SJCRH30 (cell line): ENCODE data around the gene SERPINA10. TPM values are rescaled to one million over a fixed set of nuclear protein-coding genes. Genes with fewer than 3 reads are reported as not detected.
"Not testable (repeated sequence)": the region's sequence is repeated elsewhere in the genome, so short reads cannot be mapped to it uniquely, and the experiment has no call there.

Experiments used
- DNase-seq, 2 experiments: peaks; one replicate each; pipeline ENCODE4 v3.0.0-alpha.2; 2015 to 2020
- H3K27ac ChIP-seq: fragments of 250-450 bp; sonication (Bioruptor Pico); 2 replicates; pipeline ENCODE4 v1.5.1; 2020; ENCODE audit warnings: mild to moderate bottlenecking, moderate library complexity
- H3K27me3 ChIP-seq: fragments of 250-450 bp; sonication (Bioruptor Pico); 2 replicates; pipeline ENCODE4 v1.5.1; 2020; ENCODE audit warnings: mild to moderate bottlenecking, moderate library complexity
- H3K36me3 ChIP-seq: fragments of 250-450 bp; sonication (Bioruptor Pico); 2 replicates; pipeline ENCODE4 v1.5.1; 2020; ENCODE audit warnings: mild to moderate bottlenecking, moderate library complexity
- H3K4me1 ChIP-seq: fragments of 250-450 bp; sonication (Bioruptor Pico); 2 replicates; pipeline ENCODE4 v1.5.1; 2020; ENCODE audit warnings: mild to moderate bottlenecking, moderate library complexity
- H3K4me3 ChIP-seq: fragments of 250-450 bp; sonication (Bioruptor Pico); 2 replicates; pipeline ENCODE4 v1.5.1; 2020; ENCODE audit warnings: mild to moderate bottlenecking, moderate library complexity
- H3K9me3 ChIP-seq: fragments of 250-450 bp; sonication (Bioruptor Pico); replicated peaks from 2 replicates; pipeline ENCODE4 v1.5.1; 2020; ENCODE audit warnings: mild to moderate bottlenecking, moderate library complexity
- total RNA-seq: library from RNA; depleted of rRNA; stranded (reverse); fragments of >200 nt; shearing (Covaris generic); gene quantifications from 2 replicates; pipeline ENCODE4 v1.2.3, GENCODE V29; 2014

The SERPINA10 gene
- total RNA-seq, 1 experiment from 2014 or later, result not detected

DNA sequence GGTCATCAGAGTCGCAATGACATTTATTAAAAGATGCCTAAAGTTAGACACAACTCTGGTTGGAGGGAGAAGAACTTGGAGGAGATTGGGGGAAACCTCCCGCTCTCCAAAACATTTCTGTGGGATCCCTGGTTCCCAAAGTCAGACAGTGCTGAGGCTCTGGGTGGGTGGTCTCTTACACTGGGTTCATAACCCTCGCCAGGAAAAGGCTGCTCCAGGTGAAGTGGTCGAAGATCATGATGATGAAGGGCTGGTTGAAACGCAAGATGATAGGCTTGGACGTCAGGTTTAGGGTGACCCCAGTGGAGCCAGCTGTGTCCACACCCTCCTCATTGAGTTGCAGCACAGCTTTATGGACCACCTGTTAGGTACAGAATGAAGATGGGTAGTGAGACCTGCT is 11.2 kb upstream of the SERPINA10 start:
- peak in 1 of 2 experiments; percentile 23 for DNase-seq
- no peaks in the 10 kb centered on the region for H3K27me3 ChIP-seq
- peaks cover 20% of the 10 kb centered on the region for H3K4me1 ChIP-seq
- peaks cover 18% of the 10 kb centered on the region for H3K9me3 ChIP-seq
- no peak overlapping the region for H3K4me3 ChIP-seq
- H3K27ac ChIP-seq, result peak overlapping the region; percentile 100
- no peaks in the 10 kb centered on the region for H3K36me3 ChIP-seq

DNA sequence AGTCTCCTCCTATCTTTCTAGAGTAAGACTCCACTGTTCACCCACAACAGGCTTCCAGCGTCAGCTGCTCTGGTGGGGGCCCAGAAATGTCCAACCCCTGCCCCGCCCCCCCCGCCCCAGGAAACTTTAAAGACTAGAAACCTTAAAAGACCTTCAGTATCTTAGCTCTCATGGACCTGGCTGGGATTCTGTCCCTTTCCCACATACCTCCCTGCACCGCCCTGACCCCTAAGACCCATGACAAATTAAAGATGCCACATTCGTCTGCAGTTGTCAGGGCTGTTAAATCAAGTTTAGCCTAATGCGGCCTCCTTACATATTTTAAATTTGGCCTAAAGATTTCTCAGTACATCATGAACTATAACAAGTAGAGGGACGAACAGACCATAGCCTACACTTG is 10.0 kb upstream of the SERPINA10 start:
- DNase-seq, result peak; percentile 86 to 94
- no peaks in the 10 kb centered on the region for H3K27me3 ChIP-seq
- H3K4me3 ChIP-seq, result 0 out of 2 replicates have a peak overlapping the region, but pooled peaks have one; percentile 9
- peaks cover 18% of the 10 kb centered on the region for H3K9me3 ChIP-seq
- H3K27ac ChIP-seq, result peak overlapping the region; percentile 100
- no peaks in the 10 kb centered on the region for H3K36me3 ChIP-seq
- H3K4me1 ChIP-seq, result peaks cover 20% of the 10 kb centered on the region

DNA sequence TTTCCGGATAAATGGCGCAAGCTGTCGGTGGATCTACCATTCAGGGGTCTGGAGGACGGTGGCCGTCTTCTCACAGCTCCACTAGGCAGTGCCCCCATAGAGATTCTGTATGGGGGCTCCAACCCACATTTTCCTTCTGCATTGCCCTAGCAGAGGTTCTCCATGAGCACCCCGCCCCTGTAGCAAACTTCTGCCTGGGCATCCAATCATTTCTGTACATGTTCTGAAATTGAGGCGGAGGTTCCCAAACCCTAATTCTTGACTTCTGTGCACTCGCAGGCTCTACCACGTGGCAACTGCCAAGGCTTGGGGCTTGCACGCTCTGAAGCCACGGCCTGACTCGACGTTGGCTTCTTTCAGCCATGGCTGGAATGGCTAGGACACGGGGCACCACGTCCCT is 5.1 kb upstream of the SERPINA10 start:
- Histone ChIP-seq H3K4me1 (peaks cover 6% of the 10 kb centered on the region), H3K27me3 (no peaks in the 10 kb centered on the region), H3K4me3 (no peak overlapping the region), H3K9me3 (peaks cover 15% of the 10 kb centered on the region), H3K27ac (no peak overlapping the region), H3K36me3 (no peaks in the 10 kb centered on the region)
- no peak for DNase-seq

DNA sequence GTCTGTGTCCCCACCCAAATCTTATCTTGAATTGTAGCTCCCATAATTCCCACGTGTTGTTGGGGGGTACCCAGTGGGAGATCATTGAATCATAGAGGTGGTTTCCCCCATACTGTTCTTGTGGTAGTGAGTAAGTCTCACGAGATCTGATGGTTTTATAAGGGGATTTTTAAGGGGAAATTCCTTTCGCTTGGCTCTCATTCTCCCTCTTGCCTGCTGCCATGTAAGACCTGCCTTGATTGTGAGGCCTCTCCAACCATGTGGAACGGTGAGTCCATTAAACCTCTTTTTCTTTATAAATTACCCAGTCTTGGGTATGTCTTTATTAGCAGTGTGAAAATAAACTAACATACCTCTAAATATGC is 3.1 kb upstream of the SERPINA10 start:
- not testable (repeated sequence) for H3K4me3 ChIP-seq, DNase-seq, H3K27ac ChIP-seq, H3K4me1 ChIP-seq, H3K9me3 ChIP-seq, H3K27me3 ChIP-seq, H3K36me3 ChIP-seq

DNA sequence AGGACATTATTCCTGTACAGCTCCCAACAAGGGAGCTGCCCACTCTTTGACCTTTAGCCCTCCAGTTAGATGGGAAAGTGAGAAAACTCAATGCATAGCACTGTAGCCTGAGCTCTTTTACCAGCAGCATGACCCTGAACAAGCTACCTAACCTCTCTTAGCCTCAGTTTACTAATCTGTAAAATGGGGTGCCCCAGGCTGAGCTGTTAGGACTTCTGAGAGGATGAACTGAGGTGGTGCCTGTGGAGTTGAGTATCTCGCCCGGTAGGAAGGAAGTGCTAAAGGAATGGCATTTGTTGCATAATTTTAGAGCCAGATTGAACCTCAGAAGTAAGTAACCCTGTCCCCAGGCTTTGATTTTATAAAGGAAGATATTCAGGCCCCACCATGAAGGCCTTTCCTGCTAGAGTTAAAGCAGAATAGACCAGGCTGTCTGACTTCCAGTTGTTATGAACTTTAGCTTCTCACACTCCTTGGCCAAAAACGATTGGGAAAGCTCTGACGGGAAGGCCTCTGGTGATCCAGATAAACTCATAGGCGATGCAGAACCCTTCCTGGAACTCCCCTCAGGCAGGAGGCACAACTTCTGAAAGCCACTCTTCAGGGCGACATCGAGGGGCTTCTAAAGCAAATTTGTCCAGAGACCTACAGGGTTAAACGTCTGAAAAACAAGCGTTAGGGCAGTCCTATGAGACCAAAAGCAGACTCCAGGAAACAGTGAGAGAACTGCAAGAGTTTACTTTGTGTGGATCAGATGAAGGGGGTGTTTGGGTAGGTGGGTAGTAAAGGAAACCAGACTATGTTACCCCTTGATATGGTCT is 2.5 kb upstream of the SERPINA10 start:
- DNase-seq, result no peak
- Histone ChIP-seq H3K36me3 (no peaks in the 10 kb centered on the region), H3K4me3 (no peak overlapping the region), H3K9me3 (no peaks in the 10 kb centered on the region), H3K4me1 (no peaks in the 10 kb centered on the region), H3K27ac (no peak overlapping the region), H3K27me3 (no peaks in the 10 kb centered on the region)

DNA sequence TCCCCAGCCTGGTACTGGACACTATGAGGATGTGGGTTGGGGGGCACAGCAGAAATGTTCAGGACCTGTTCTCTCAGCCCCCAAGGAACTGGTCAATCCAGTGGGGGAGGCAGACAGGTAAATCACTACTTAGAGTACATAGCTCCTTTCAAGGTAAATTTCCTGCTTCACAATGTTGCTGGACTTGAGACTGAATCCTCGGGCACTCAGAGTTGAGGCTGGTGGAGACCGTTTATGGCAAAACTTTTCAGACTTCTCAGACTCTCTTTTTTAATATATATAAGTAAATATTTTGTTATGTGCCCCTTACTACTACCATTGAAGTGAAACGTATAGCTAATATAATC is 483 bp upstream of the SERPINA10 start:
- no peaks in the 10 kb centered on the region for H3K36me3 ChIP-seq
- H3K4me1 ChIP-seq, result no peaks in the 10 kb centered on the region
- H3K27ac ChIP-seq, result no peak overlapping the region
- H3K9me3 ChIP-seq, result no peaks in the 10 kb centered on the region
- DNase-seq, result no peak
- H3K4me3 ChIP-seq, result no peak overlapping the region
- H3K27me3 ChIP-seq, result no peaks in the 10 kb centered on the region

DNA sequence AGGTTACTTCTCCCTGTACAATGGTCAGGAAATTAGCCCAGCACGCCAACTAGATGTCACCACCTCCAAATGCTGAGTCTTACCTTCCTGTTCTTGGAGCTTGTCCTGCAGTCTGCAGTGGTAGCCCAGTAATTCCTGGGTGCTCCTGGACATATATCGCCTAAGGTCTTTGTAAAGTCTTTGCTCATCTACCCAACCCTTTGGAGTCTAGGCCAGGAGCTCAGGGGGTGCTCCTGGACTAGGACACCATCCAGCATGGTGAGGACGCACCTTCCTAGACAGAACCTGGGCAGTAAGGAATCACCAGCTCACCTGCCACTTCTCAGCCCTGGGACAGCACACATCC is 569 bp downstream of the SERPINA10 start:
- Histone ChIP-seq H3K27ac (no peak overlapping the region), H3K9me3 (no peaks in the 10 kb centered on the region), H3K4me3 (no peak overlapping the region), H3K27me3 (no peaks in the 10 kb centered on the region), H3K36me3 (no peaks in the 10 kb centered on the region), H3K4me1 (no peaks in the 10 kb centered on the region)
- DNase-seq, result no peak

DNA sequence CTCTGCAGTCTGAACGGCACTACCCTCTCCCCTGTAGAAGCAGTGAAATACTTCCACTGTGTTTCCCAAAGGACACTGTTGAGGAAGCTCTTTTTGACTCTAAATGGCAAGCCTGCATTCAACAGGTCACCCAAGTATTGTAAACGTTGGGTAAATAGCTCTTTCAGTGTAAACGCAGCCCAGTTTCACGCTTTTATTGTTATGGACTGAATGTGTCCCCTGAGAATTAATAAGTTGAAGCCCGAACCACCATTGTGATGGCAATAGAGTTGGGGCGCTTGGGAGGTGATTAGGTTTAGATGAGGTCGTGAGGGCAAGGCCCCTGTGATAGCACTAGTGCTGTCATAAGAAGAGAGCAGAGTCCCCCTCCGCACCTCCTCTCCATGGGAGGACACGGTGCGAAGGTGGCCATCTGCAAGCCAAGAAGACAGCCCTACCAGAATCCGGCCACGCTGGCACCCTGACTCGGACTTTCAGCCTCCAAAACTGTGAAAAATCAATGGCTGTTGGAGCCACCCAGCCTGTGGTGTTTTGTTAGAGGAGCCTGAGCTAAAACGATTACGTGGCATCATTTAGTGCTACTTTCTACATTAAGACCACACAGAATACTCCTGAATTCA is 1.1 kb downstream of the SERPINA10 start:
- DNase-seq, result no peak
- Histone ChIP-seq H3K27me3 (no peaks in the 10 kb centered on the region), H3K9me3 (no peaks in the 10 kb centered on the region), H3K36me3 (no peaks in the 10 kb centered on the region), H3K4me3 (no peak overlapping the region), H3K4me1 (no peaks in the 10 kb centered on the region), H3K27ac (no peak overlapping the region)

DNA sequence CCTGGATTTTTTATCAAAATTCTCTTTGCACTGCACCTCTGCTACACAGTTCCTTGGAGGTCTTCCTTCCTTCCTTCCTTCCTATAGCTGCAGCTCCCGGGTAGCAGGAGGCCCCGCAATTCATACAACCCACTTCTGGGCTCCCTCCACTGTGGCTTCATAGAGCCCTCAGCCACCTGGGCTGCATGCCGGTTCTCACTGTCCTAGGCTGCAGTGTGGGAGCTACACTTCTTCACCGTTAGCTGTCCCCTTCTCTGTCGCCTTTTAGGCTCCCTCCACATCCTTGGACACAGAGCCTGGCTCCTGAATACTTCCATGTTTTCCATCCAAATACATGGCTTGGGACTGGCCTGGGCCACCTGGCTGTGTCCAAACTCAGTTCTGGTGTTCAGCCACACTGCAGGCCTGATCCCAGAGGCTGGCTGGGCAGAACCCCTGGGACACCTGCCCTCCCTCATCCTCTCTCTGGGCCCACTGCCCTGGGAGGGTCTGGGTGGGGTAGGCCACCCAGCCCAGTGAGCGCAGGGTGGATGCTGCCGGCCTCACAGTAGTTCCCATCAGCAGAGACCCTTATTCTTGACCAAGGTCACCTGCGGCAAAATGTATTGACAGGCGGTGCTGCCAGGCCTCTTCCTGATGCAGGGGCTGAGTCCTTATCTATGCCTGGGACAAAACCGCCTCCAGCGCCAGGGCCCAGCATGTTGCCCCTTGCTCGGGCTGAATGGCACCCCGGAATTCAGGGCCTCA is 1.7 kb downstream of the SERPINA10 start:
- H3K27ac ChIP-seq, result no peak overlapping the region; the same call in 1 of the 2 replicates
- no peak for DNase-seq
- H3K27me3 ChIP-seq, result no peaks in the 10 kb centered on the region
- no peaks in the 10 kb centered on the region for H3K36me3 ChIP-seq
- H3K4me3 ChIP-seq, result no peak overlapping the region
- H3K9me3 ChIP-seq, result no peaks in the 10 kb centered on the region
- H3K4me1 ChIP-seq, result no peaks in the 10 kb centered on the region

DNA sequence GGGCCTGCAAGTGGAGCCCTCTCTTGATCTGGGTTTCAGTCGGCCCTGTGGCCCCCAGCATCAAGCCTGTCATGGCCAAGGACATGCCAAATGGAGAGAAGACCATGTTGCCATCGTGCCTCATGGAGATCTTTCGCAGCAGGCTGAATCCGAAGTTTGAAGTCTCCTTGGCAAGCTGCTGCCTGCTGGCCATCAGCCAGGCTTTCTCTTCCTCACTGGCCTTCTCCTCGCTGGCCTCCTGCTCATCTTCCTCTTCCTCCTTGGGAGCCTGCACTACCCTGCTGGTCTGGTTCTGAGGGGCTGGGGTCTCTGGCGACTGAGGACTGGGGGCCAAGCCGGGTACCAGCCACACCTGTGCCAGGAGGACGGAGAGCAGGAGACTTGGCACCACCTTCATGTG is 2.9 kb downstream of the SERPINA10 start:
- Histone ChIP-seq H3K4me1 (no peaks in the 10 kb centered on the region), H3K27ac (no peak overlapping the region), H3K36me3 (no peaks in the 10 kb centered on the region), H3K4me3 (no peak overlapping the region), H3K27me3 (no peaks in the 10 kb centered on the region), H3K9me3 (no peaks in the 10 kb centered on the region)
- DNase-seq, result no peak

DNA sequence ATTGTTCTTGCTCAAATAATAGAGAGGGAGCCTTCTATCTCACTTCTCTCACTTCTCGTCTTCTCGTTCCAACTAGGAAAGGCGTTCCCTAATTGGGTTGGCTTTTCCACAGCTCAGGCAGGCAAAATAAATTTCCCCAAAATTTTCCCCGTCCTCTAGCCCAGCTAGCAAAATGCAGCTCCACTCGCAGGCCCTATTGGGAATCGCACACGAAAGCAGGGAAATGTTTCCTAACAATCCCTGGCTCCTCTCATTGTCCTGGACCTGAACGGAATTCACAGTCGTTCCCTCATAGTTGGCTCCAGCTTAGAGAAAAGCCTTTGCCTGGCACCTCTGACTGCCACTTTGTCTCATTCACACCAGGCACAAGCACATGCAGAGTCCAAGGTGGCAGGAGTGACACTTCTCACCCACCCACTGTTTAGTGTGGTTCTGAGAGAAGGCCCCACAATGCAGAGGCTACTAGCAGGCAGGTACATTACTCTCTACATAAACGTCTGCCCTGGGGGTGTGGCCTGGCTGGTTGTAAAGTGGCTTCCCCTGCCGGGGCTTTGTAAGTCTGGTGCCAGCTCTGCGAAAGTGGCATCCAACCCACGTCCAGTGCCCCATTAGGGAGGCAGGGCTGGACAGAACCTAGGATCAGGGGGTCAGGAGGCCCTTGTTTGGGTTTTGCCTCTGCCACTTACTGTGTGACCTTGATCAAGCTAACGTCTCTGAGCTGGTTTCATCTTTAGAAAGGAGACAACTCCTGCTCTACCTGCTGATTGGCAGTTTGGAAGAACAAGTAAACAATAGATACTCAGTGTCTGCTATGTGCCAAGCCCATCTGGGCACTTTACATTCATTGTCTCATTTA is 4.2 kb downstream of the SERPINA10 start:
- H3K9me3 ChIP-seq, result no peaks in the 10 kb centered on the region
- no peak for DNase-seq
- no peak overlapping the region for H3K27ac ChIP-seq
- no peaks in the 10 kb centered on the region for H3K27me3 ChIP-seq
- H3K4me3 ChIP-seq, result no peak overlapping the region
- no peaks in the 10 kb centered on the region for H3K4me1 ChIP-seq
- H3K36me3 ChIP-seq, result no peaks in the 10 kb centered on the region

DNA sequence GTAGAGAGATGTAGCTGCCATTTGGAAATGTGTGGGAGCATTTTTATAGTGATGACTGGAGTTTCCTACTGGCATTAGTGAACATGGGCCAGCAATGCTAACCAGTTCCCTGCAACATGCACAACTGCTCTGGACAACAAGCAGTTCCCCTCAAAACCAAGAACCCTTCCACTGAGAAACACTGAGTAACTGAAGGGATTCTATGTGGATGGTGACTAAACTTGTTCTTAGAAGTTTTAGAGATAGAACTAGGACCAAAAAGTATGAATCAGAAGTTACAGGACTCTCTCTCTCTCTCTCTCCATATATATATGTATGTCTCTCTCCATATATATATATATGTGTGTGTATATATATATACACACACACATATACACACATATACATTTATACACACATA is 7.9 kb downstream of the SERPINA10 start:
- DNase-seq, result no peak
- no peaks in the 10 kb centered on the region for H3K4me1 ChIP-seq
- no peaks in the 10 kb centered on the region for H3K9me3 ChIP-seq
- H3K4me3 ChIP-seq, result no peak overlapping the region
- H3K36me3 ChIP-seq, result no peaks in the 10 kb centered on the region; the same call in 1 of the 2 replicates
- H3K27ac ChIP-seq, result no peak overlapping the region
- H3K27me3 ChIP-seq, result no peaks in the 10 kb centered on the region

DNA sequence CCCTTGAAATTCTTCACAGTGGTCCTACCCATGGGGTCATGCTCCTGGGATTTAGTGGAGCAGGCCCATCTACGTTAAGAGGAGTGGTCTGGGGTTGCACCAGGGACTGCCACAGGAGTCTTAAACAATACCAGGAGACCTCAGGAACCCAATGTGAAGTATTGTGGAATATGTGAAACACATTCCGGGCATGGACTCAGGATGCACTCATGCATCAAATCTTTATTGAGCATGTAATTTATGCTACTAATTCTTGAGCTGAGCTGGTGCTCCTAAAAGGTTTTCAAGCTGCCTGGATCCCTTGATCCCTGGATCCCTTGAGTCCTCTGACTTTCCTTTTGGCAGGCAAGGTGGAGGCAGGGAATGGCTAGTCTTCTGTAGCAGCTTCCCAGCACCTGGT is 8.8 kb downstream of the SERPINA10 start:
- no peaks in the 10 kb centered on the region for H3K27me3 ChIP-seq
- H3K4me1 ChIP-seq, result no peaks in the 10 kb centered on the region
- H3K36me3 ChIP-seq, result peaks cover 2% of the 10 kb centered on the region; the same call in 1 of the 2 replicates
- DNase-seq, result no peak
- H3K9me3 ChIP-seq, result no peaks in the 10 kb centered on the region
- no peak overlapping the region for H3K4me3 ChIP-seq
- no peak overlapping the region for H3K27ac ChIP-seq

DNA sequence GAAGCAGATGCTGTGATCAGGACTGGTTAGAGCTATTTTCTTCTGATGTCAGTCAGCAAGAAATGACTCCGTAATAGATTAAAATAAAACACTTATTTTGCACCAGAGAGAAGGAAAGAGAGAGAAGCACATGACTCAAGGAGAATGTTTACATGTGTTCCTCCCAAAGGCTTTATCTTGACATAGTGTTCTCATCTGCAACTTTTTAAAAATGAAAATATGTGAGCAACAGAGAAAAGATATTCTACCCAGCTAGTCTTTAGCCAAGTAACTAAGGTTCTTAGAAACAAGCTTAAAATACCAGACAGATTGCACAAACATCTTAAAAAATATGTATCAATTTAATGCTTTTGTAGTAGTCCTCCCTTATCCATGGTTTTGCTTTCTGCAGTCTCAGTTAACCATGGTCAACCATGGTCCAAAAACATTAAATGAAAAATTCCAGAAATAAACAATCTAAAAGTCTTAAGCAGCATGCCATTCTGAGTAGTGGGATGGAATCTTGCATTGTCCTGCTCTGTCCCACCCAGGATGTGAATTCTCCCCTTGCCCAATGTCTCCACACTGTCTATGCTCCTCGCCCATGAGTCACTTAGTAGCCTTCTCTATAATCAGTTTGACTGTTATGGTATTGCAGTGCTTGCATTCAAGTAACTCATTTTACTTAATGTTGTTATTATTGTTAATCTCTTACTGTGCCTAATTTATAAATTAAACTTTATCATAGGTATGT is 9.9 kb downstream of the SERPINA10 start:
- no peaks in the 10 kb centered on the region for H3K9me3 ChIP-seq
- H3K27me3 ChIP-seq, result no peaks in the 10 kb centered on the region
- H3K4me3 ChIP-seq, result no peak overlapping the region
- no peak for DNase-seq
- no peak overlapping the region for H3K27ac ChIP-seq
- peaks cover 2% of the 10 kb centered on the region; the same call in 1 of the 2 replicates for H3K36me3 ChIP-seq
- H3K4me1 ChIP-seq, result no peaks in the 10 kb centered on the region
